ENCODE measurements around the gene MYO1C.
A peak's percentile ranks its signal among the peaks of the same experiment; 100 is the strongest.
"Not testable (repeated sequence)": the region's sequence is repeated elsewhere in the genome, so short reads cannot be mapped to it uniquely, and the experiment has no call there.

Gene MYO1C, protein sequence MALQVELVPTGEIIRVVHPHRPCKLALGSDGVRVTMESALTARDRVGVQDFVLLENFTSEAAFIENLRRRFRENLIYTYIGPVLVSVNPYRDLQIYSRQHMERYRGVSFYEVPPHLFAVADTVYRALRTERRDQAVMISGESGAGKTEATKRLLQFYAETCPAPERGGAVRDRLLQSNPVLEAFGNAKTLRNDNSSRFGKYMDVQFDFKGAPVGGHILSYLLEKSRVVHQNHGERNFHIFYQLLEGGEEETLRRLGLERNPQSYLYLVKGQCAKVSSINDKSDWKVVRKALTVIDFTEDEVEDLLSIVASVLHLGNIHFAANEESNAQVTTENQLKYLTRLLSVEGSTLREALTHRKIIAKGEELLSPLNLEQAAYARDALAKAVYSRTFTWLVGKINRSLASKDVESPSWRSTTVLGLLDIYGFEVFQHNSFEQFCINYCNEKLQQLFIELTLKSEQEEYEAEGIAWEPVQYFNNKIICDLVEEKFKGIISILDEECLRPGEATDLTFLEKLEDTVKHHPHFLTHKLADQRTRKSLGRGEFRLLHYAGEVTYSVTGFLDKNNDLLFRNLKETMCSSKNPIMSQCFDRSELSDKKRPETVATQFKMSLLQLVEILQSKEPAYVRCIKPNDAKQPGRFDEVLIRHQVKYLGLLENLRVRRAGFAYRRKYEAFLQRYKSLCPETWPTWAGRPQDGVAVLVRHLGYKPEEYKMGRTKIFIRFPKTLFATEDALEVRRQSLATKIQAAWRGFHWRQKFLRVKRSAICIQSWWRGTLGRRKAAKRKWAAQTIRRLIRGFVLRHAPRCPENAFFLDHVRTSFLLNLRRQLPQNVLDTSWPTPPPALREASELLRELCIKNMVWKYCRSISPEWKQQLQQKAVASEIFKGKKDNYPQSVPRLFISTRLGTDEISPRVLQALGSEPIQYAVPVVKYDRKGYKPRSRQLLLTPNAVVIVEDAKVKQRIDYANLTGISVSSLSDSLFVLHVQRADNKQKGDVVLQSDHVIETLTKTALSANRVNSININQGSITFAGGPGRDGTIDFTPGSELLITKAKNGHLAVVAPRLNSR

DNA sequence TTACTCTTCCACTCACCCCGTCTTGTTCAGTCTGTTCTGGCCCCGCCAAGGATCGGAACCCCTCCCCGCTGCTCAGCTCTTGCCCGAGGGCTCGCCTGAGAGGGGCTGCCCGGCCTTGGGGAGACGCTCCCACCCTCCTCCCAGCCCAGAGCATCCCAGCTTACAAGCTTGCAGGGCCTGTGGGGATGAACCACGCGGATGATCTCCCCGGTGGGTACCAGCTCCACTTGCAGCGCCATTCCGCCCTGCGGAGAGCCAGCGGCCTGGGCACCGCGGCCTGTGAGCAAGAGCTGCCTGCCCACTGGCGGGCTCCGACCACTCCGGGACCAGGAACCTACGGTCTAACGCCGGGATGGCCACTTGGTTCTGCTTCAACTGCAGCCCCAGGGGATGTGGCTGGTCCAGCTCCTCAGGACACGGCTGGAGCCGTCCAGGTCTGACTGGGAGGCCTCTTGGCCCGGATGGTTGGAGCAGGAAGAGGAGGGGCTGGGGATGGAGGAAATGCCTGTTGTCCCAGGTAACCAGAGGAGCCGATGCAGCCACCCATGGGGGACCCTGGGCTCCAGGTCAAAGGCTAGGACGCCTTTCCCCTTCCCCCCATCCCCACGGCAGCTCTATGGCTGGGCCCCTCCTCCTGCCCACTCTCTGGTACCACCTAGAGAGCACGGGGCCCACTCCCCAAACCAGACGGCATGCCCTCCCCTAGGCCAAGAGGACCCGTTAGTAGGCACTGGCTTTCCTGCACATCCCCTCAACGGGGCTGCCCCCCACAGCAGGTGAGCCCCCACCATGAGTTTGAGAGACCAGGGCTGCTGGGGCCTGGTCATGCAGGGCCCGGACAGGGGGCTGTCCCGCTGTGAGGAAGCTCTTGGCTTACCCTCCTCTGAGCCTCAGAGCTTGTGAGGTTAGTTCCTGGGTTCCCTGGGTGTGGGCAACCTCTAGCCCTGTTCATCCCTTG lies at the start of gene MYO1C:
TSS of gene MYO1C (minus strand) at position 438 of the 958 bp plus-strand sequence. CDS start at position 239, 199 bp downstream.
- DNase-seq: no peak

DNA sequence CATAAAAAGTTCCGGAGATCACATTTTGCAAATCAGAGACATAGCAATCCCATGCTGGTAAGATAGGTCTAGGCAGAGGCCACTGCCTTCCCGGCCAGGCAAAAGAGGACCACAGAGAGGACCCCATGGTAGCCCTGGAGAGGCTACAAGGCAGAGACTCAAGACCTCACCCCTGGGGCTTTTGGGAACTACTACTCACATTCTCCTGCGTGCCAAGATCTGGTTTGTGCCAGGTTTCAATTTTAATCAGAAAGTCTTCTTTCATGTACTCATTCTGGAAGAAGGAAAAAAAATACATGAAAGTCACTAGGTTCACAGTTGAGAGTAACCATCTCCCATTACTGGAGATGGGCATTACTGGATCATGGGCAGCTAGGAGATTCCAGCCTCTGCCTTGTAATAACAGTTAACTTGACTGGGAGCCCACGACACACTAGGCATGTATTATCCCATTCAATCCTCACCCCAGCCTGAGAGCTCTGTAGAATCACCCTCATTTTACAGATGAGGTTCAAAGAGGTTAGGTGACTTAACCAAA lies 49.0 kb upstream of the MYO1C start:
- no peak for DNase-seq

DNA sequence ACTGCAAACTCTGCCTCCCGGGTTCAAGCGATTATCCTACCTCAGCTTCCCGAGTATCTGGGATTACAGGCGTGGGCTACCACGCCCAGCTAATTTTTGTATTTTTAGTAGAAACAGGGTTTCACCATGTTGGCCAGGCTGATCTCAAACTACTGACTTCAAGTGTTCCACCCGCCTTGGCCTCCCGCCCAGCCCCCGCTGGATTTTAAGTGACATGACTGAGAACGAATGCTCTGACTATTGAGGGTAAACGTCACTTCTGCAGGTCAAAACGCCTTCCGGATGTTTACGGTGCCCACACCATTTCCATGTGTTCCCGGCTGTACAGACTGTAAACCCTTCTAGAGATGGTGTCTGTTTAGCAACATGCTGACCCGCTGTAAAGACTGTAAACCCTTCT lies 47.3 kb upstream of the MYO1C start:
- DNase-seq: no peak

DNA sequence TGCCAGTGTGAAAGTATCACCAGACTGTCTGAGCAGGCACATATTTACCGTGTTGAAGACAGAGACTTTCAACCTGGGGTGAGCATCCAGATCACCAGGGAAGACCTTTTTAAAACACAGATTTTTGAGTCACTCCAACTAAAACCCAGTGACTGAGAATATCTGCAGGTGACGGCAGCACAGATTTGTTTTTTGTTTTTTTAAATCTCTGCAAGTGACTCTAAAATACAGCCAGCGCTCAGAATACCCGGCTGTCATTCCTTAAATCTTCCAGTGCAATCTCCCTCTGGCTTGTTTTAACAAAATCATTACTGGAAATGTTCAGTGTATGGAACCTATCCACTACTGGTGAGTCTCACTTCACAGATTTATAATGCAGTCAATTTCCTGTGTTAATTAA lies 43.3 kb upstream of the MYO1C start:
- DNase-seq: no peak

DNA sequence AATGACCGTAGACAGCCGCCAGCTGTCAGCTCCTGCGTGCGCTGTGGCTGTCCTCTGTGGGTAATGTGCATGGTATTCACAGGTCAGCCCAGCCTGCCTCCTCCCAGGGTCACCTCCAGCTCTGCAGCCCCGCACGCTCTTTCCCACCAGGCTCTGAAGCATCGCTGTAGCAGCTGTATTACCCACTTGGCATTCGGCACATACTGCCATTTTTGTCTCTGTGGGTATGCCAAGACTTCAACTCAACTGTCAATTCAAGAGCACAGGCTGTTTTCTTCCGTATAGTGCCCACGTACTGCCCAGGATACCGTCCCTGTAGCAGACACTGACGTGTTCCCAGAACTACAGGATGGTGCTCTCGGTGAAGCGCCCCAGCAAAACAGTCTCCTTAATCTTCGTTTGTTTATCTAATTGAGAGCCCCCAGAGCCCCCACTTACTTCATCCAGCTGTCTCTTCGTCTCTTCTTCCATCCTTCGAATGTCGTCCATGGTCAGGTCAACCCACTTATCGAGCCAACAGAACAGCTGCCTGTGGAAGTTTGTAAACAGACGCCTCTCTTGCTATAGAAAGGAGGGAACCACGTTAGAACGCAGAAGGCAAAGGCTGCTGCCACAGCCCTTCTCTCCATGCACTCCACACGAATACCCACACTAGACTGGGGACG lies 41.3 kb upstream of the MYO1C start:
- DNase-seq: no peak

DNA sequence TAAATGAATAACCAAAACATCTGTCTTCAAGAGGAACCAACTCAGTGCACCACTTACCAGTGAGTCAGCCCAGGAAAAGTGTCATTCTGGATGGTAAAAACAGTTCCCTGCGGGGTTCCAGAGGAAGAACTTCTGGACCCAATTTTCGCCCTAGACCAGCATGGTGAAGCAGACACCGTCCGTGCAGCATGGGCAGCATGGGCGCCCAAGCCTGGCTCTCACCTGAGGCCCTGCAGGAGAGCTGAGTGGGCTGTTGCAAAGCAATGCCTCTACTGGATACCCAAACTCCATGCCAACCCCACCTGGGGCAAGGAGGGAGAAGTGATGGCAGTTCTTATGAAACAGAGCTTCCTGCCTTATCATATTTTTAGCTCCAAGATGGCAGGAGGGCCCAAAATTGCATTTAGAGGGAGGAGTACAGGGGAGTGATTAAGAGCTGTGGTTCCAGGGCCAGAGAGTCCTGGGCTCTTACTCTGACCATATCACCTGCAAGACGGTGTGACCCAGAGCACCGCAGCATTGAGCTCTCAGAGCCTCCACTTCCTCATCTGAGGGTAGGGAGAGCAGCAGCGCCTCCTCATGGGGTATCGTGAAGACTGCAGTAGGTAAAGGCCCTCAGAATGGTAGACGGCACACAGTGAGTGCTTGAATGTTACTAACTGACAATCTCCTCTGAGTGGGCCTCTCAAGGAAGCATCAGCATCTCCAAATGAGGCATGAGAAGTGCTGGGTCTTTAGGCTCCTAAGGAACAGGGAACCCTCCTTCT lies 40.5 kb upstream of the MYO1C start:
- no peak for DNase-seq

DNA sequence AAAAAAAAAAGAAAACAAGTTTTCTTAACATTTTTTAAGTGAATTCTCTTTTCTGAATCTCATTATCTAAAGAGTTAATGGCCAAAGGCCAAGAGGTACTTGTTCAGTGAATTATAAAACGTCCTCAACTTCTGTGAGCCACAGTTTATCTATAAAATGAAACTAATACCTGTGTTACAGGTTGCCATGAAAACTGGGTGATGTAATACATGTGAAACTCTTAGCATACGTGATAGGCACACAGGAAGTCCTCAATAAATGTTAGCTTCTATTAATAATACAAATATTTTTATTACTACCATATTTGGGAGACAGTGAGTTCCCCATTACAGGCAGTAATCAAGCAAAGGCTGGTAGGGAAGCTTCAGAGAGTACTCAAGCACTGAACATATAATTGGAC lies 37.4 kb upstream of the MYO1C start:
- DNase-seq: peak; percentile 13

DNA sequence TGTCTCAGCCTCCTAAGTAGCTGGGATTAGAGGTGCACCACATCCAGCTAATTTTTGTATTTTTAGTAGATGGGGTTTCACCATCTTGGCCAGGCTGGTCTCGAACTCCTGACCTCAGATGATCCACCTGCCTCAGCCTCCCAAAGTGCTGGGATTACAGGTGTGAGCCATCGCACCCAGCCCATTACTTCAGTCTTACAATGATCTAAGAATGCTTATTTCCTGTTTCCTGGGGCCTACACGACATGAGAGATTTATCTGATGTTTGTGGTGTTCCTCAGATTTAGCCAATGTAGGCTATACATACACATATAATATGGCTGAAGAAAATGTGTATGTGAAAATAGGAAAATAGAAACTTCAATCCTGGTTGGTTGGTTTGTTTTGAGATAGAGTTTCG lies 34.4 kb upstream of the MYO1C start:
- not testable (repeated sequence) for DNase-seq

DNA sequence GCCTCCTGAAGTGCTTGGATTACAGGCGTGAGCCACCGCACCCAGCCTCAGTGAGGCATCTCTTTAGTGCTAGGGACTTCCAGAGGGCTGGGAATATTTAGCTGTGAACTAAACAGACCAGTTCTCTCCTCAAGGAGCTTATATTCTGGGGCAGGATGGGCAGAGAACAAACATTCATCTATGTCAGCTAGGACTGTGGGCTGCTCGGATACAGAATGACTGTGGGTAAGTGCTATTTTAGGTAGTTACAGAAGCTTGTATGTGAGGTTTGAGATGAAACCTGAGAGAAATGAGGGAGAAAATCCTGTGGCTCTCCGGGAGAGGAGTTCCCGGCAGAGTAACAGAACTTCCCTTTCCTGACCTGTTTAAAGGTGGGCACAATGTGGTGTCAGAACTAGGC lies 30.1 kb upstream of the MYO1C start:
- no peak for DNase-seq

DNA sequence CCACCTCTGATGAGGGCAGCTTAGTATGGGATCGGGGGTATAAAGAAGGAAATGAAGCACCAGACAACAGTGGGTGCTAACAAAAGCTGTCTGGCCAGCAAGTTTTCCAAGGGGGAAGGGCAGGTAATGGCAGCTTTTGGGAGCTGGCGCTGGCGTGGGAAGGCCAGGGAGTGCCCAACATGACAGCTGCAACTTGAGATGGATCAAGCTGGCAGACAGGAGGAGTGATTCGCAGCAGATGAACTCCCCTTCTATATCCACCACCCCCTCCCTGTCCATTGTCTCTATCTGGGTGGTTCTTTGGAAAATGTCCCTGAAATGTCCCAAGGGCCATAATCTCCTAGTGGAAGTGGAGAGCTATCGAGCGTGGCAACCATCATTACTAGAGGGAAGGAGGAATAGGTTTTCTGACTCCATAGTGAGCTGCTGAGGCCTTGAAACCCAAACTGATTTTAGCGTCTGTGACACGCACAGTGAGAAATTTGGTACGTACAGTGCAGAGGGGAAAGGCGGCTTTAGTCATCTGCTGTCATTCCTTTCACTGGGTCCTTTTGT lies 28.7 kb upstream of the MYO1C start:
- no peak for DNase-seq

DNA sequence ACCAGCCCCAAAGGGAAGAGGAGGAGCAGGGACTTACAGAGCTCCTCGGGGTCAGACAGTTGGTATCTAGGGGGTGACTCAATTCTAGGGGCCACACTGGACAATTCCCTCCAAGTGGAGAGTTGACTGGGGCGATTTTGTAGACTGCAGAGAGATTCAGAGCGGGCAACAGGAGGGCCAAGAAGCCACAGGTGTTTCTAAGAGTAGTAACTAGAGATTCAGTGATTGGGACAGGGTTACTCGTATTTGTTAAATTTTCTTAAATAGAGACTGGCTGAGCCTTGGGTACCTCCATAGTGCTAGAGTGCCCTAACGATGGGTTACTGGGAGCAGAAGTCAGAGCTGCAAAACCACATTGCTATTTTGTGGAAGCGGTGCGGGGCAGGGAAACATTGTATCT lies 27.2 kb upstream of the MYO1C start:
- no peak for DNase-seq

DNA sequence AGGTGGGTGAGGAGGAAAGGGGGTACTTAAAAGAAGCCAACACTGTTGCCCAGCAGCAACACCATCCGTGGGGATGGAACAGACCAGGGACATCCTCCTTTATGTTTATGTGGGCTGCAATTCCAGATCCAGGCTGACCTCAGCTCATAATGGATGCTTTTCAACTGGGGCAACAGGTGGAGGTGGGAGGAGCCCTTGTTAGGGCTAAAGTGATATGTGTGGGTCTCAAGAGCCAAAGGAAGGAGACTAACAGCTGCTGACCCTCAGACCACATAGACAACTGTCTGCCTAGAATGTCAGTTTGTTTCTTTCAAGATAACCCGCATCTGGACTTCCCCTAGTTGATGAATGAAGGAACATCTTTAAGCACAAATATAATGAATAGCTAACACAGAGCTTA lies 25.9 kb upstream of the MYO1C start:
- no peak for DNase-seq

DNA sequence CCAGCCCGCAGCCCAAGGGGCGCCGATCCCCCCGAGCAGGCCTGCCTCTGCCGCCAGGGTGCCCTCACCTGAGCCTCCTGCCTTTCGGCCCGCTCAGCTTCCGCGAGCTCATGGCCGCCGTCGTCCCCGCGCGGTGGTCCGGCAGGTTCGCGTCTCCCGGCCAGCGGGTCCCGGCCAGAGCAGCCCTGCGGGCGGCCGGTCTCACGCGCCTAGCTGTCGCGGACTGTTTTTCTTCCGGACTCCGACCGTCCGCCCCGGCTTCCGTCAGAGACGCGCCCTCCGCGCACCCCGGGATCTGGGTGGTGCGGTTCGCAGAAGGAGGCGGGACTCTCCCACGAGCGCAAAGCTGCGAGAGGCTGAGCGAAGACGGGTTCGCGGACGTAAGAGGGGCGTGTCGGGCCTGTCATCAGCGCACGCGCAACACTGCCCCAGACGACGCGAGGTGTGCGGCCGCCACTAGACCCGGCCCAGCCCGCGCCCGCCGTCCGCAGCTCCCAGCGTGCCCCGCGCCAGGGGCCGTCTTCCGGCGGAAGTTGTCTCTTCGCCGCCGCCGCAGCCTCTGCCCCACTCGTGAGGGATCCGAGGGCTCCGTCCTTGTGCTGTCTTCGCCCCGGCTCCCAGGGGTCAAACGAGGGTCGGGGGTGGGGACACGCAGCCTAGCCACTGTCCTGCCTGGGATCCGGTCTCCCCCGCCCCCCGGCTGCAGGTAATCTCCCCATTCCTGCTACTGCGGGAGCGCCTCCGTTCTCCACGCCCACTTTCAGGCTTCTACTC lies 24.1 kb upstream of the MYO1C start, which contains the start of gene INPP5K:
TSS of gene INPP5K (minus strand) at position 225 of the 774 bp plus-strand sequence. CDS start at position 112, 113 bp downstream.
- DNase-seq: peak; percentile 97

DNA sequence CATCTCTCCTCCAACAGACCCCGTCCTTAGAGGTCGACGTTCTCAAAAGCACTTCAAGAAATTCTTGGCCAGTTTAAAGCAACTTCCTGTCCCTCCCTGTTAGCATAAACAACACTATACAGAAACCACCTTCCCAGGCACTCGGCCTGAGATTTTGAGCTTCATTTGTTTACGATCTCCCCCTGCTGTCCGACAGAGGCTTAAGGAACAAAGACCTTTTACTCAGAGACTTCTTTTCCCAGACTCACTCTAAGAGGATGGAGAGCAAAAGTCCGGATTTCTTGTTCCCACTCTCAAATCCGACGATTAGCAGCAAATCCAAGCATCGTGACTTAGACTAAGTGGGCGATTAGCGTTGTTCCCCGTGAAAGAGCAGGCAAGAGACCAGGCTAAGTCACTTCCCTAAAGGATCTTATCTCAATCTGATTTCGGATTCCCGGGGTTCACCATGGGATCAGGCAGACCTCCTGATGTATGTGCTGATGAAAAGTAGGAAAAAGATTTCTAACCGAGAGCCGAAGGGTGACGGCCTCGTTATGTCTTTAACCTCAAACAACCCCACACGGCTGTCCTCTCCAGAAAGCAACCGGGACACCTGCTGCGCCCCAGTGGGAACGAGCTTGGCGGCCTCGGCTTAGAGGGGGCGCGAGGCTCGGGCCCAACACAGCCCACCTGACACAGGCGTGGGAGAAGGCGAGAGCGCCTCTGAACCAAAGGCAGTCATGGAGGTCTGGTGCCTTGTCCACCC lies 23.3 kb upstream of the MYO1C start:
- DNase-seq: peak; percentile 78

DNA sequence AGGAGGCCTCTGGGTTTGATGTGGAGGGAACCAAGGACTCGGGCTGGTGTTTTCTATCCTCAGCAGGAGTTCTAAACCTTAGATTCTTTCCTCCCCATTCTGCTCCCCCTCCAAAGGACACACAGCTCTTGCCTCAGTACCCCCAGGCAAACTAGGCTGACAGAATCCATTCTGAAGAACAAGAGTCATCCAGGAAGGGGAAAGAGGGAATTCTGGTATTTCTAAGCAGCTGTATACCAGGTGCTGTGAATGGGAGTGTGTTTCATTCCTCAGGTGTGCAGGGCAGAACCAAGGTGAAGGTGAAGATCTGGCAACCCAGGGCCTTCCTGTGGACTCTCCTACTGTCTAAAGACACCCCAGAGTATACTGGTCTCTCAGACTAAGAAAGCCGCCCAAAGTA lies 19.9 kb upstream of the MYO1C start:
- DNase-seq: no peak

DNA sequence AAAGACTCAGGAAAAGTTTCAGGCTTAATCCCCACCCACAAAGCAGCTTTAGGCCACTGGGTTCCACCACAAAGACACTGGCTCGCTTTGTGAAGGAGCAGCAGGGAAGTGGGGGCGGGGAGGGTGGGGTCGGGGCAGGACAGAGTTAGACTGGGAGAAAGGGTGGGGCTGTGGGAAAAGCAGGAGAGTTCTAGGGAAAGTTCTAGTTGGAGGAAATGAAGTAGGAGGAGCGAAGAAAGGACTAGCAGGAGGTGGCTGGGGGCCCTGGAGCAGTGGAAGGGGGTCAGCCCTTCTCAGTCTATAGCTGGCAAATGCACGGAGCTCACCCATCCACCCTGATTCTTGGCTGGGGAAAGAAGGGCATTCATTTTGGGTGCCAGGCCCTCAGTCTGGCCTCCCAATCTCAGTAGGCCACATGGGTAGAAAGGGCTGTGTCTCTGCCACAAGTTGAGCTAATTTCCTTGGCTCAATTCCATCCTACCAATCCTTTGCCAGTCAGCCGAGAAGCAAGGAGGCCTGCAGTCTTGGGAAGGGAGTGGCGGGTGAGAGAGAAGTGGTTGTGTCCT lies 19.4 kb upstream of the MYO1C start:
- no peak for DNase-seq

DNA sequence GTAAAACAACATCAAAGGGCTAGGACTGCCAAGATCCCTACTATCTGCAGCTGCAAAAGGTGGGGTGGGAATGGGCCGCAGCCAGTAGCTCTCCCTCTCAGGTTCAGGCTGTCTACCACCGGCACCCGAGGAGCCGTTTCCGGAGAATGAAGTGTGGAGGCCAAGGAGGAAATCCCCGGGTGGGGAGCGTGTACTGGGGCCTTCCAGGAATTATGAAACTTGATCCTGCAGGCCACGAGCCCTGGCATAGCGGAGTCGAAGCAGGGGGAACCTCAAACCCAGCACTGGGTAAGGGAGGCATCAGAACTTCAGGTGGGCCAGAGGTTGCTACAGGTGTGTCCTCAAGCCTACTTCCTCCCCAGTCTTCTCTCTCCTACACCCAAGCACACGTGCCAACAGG lies 18.8 kb upstream of the MYO1C start:
- DNase-seq: no peak

DNA sequence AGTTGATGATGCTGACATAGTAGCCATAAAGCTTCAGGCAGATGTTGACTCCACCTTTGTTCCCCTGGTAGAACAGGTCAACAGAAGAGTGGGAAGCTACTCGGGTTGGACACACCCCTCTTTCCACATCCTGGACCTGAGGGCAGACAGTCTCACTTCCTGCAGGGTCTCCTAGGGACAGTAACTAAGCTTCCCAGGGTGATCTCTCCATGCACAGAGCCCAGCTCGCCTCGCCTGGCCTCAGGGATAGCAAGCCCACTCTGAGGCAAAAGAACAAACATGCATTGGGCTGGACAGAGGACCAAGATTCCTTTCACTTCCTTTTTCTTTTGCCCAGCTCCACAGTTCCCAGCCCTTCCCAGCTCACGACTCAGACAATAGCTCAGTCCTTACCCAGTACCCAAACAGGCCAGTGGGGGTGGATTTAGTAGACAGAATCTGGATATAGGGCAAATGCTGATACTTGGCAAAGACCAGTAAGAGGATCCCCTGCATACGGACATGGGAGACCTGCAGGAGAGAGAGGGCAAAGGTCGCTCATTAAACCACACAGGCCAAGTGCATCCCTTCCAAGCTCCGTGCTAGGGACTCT lies 16.9 kb upstream of the MYO1C start:
- no peak for DNase-seq
